Endodermal cell (in vitro differentiated cells): ENCODE measurements around the gene FAM200B. TPM values are rescaled to one million over a fixed set of nuclear protein-coding genes. Genes with fewer than 3 reads are reported as not detected.

Experiments used
- DNase-seq: peaks from one replicate; pipeline ENCODE4 v3.0.0-alpha.2; 2017
- H3K27ac ChIP-seq: 2 replicates; pipeline ENCODE4 v1.5.1; 2013; ENCODE audit warnings: mild to moderate bottlenecking, low read depth, low read length, moderate library complexity
- H3K27me3 ChIP-seq: 2 replicates; pipeline ENCODE4 v1.6.1; 2013; ENCODE audit warnings: mild to moderate bottlenecking, low read length, moderate library complexity; ENCODE audit not compliant: insufficient read depth, control insufficient read depth, poor library complexity, severe bottlenecking
- H3K36me3 ChIP-seq: 2 replicates; pipeline ENCODE4 v1.7.0; 2013; ENCODE audit warnings: mild to moderate bottlenecking, low read length, moderate library complexity; ENCODE audit not compliant: control insufficient read depth, insufficient read depth
- H3K4me1 ChIP-seq: one replicate; pipeline ENCODE4 v1.7.0; 2013; ENCODE audit warnings: low read length; ENCODE audit not compliant: control insufficient read depth, insufficient read depth
- H3K4me3 ChIP-seq: 2 replicates; pipeline ENCODE4 v1.5.1; 2013; ENCODE audit warnings: mild to moderate bottlenecking, low read length, moderate library complexity
- H3K9ac ChIP-seq: 2 replicates; pipeline ENCODE4 v1.6.1; 2013; ENCODE audit warnings: mild to moderate bottlenecking, low read length, moderate library complexity; ENCODE audit not compliant: poor library complexity, severe bottlenecking; ENCODE audit errors: extremely low read depth
- H3K9me3 ChIP-seq: 2 replicates; pipeline ENCODE4 v1.6.1; 2013; ENCODE audit warnings: mild to moderate bottlenecking, low read length, moderate library complexity; ENCODE audit not compliant: control insufficient read depth
- H3K27ac Mint-ChIP-seq: 2 replicates; pipeline ENCODE4 v1.8.0; 2020; ENCODE audit warnings: mixed read lengths
- H3K27me3 Mint-ChIP-seq: 2 replicates; pipeline ENCODE4 v1.8.0; 2021; ENCODE audit warnings: mild to moderate bottlenecking, mixed read lengths; ENCODE audit not compliant: insufficient read depth
- H3K36me3 Mint-ChIP-seq: 2 replicates; pipeline ENCODE4 v1.8.0; 2020; ENCODE audit warnings: low read depth, mixed read lengths
- H3K4me1 Mint-ChIP-seq: 2 replicates; pipeline ENCODE4 v1.8.0; 2020; ENCODE audit warnings: mixed read lengths
- H3K4me3 Mint-ChIP-seq: 2 replicates; pipeline ENCODE4 v1.8.0; 2020; ENCODE audit warnings: mild to moderate bottlenecking, moderate library complexity, mixed read lengths
- H3K9me3 Mint-ChIP-seq: 2 replicates; pipeline ENCODE4 v1.8.0; 2020; ENCODE audit warnings: mild to moderate bottlenecking, mixed read lengths
- CTCF ChIP-seq: fragments of 200-600 bp; sonication (generic); conservative IDR thresholded peaks from 2 replicates; pipeline ENCODE4 v1.5.0; 2021; ENCODE audit warnings: antibody characterized with exemption, mild to moderate bottlenecking
- WGBS, 2 experiments: methylation state at CpG; one replicate each; pipeline versions ENCODE4 v1.1.5 to v1.1.7; 2013; ENCODE audit warnings: missing lambda C conversion rate in 2 of 2, mixed read lengths in 1 of 2; ENCODE audit not compliant: insufficient coverage in 1 of 2, insufficient read length in 1 of 2; 5-methylcytosine and 5-hydroxymethylcytosine counted together
- total RNA-seq, 2 donors: library from RNA; stranded (reverse); fragmentation: NEBNext Ultra II Directional in 1 of 2; extraction: Animal tissue kit (Norgen Biotek cat#: 25700) in 1 of 2; gene quantifications; 2 replicates in 1 of 2; 3 replicates in 1 of 2; pipeline ENCODE4 v1.2.1, GENCODE V29; 2021

FAM200B gene
- total RNA-seq, 2 donors from 2014 or later = 18.1 to 27.8 TPM

DNA sequence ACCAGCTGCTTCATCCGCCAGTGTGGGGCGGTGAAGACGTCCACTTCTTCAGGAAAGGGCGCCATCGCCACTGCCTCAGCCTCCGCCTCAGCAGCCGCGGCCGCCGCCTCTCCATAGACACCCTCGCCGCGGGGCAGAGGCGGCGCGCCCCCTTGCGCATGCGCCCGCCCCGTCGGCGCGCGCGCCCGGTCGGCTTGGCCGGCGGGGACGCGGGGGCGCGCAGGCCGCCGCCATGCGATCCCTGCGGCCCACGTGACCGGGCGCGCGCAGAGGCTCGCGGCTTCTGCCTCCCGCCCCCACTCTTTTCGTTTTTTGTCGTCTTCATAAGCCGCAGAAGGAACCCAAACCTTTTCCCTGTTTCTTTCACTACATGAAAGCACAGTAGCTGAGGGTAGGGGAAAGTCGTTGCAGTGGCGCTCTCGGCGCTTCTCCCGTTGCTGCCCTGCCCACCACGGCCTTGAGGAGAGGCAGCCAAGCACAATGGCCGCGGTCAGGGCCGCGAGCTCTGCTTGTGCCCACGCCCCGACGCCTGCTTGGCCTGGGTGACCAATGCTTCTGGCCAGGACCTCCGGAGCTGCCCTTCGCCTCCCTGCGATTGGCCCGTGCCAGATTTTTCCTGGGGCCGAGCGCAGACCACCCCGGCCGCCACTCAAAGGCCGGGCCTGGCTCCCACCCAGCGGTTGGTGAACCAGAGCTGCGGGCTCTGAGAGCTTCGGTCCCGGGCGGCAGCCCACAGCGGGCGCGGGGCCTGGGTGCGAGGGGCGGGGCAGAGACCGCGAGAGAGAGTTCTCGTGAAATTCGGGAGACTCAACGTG lies 26.2 kb upstream of the FAM200B start, which contains the start of gene FBXL5:
TSS of gene FBXL5 (minus strand) at position 135 of the 815 bp plus-strand sequence. CDS start at position 65, 70 bp downstream.
- Histone ChIP-seq H3K9ac (peak within 1 kb of the TSS; percentile 78), H3K27me3 (no peaks in the 10 kb centered on the region), H3K36me3 (no peaks in the 10 kb centered on the region), H3K4me3 (peak within 1 kb of the TSS; percentile 99), H3K27ac (peak within 1 kb of the TSS; percentile 92), H3K9me3 (no peaks in the 10 kb centered on the region), H3K4me1 (peaks cover 13% of the 10 kb centered on the region)
- Mint-ChIP-seq H3K9me3 (no peaks in the 10 kb centered on the region), H3K4me3 (peak within 1 kb of the TSS; percentile 84), H3K27ac (peak within 1 kb of the TSS; percentile 100), H3K27me3 (no peaks in the 10 kb centered on the region), H3K4me1 (peaks cover 50% of the 10 kb centered on the region), H3K36me3 (no peaks in the 10 kb centered on the region)
- no peak for TF ChIP-seq CTCF
- DNase-seq = peak; percentile 89
- 17 to 70% methylated on average over 24 to 85 of the region's 85 CpGs for WGBS, 2 experiments

DNA sequence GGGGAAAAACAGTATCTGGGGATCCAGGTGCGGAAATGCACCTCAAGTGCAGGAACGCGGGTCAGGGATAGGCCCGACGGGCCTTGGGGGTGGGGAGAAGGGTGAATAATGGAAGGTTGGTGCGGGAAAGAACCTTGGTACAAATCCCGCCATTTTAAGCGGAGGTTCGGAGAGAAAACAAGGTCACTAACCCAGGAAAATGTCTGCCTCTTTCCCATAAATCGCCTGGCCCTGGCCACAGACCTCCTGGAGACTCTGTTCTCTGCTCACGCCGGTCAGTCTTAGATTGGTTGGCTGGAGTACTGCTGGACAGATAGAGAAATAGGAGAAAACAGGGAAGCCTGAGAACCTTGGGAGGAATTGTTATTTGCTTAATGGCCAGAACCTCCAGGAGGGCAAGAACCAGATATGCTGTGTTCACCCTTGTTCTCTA lies 25.6 kb upstream of the FAM200B start:
- H3K36me3 Mint-ChIP-seq = no peaks in the 10 kb centered on the region
- DNase-seq = no peak
- Histone ChIP-seq H3K4me1 (peaks cover 13% of the 10 kb centered on the region), H3K9ac (peak overlapping the region; percentile 63), H3K27ac (peak overlapping the region; percentile 92), H3K4me3 (peak overlapping the region; percentile 56), H3K36me3 (no peaks in the 10 kb centered on the region), H3K27me3 (no peaks in the 10 kb centered on the region), H3K9me3 (no peaks in the 10 kb centered on the region)
- peak overlapping the region; percentile 84 for H3K4me3 Mint-ChIP-seq
- no peaks in the 10 kb centered on the region for H3K9me3 Mint-ChIP-seq
- peaks cover 50% of the 10 kb centered on the region for H3K4me1 Mint-ChIP-seq
- H3K27ac Mint-ChIP-seq = peak overlapping the region; percentile 100
- 77% methylated on average over 7 to 12 of the region's 12 CpGs for WGBS, 2 experiments
- no peak for TF ChIP-seq CTCF
- no peaks in the 10 kb centered on the region for H3K27me3 Mint-ChIP-seq

- H3K4me3 ChIP-seq = no peak overlapping the region
- H3K9ac ChIP-seq = no peak overlapping the region
- peaks cover 10% of the 10 kb centered on the region for H3K4me1 ChIP-seq
- no peak overlapping the region for H3K27ac ChIP-seq
- H3K36me3 ChIP-seq = no peaks in the 10 kb centered on the region
- peaks cover 44% of the 10 kb centered on the region for H3K4me1 Mint-ChIP-seq
- H3K27me3 Mint-ChIP-seq = no peaks in the 10 kb centered on the region
- H3K36me3 Mint-ChIP-seq = no peaks in the 10 kb centered on the region
- H3K27ac Mint-ChIP-seq = no peak overlapping the region
- TF ChIP-seq CTCF = no peak
- H3K9me3 ChIP-seq = no peaks in the 10 kb centered on the region
- H3K27me3 ChIP-seq = no peaks in the 10 kb centered on the region
- H3K4me3 Mint-ChIP-seq = no peak overlapping the region
- H3K9me3 Mint-ChIP-seq = no peaks in the 10 kb centered on the region
- DNase-seq = no peak
These were observed 24.3 kb upstream of the FAM200B start for GRCh38 chr4:15657366-15657765.
